ENCODE results near the gene C16orf54.
A peak's percentile ranks its signal among the peaks of the same experiment; 100 is the strongest.
"Not testable (repeated sequence)": the region's sequence is repeated elsewhere in the genome, so short reads cannot be mapped to it uniquely, and the experiment has no call there.

Gene C16orf54, protein sequence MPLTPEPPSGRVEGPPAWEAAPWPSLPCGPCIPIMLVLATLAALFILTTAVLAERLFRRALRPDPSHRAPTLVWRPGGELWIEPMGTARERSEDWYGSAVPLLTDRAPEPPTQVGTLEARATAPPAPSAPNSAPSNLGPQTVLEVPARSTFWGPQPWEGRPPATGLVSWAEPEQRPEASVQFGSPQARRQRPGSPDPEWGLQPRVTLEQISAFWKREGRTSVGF

DNA sequence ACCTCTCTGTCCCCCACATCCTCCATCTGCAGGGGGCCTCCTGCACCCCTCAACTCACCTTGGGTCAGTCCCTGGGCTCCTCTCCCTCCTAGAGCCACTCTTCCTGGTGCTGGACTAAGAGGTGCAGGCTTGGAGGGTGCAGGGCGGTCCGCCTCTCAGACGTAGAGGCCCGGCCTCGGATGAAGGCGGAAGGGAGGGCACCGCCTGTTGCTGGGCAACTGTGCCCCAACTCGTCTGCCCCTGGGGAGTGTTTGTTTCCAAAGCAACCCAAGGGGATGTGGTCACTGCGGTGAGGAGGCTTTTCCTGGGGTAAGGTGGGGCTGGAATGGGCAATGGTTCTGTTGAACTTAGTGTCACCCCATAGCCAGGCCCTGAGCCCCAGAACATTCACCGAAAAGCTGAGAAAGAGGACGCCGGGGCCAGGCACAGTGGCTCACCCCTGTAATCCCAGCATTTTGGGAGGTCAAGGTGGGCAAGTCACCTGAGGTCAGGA is at the start of gene C16orf54:
C16orf54 (minus strand) TSS at position 138 of the 493 bp plus-strand sequence. CDS start 1,039 bp downstream, outside the sequence.
- peak; percentile 59 for DNase-seq (ENCODE audit: low spot score)

DNA sequence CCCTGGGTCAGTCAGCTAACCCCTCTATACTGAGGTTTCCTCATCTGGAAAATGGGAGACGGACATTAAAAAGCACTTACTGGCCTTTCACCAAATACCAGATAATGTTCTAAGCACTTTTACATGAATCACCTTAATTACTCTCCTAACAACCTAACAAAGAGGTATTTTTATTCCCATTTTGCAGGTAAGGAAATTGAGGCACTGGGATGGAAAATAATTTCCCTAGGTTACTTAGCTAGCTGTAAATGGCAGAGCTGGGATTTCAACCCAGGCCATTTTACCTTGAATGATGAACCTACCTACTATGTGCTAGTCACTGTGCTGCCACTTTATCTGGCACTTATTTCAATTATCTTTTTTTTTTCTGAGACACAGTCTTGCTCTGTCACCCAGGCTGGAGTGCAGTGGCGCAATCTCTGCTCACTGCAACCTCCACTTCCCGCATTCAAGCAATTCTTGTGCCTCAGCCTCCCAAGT is 48.5 kb upstream of the C16orf54 start:
- DNase-seq (ENCODE audit: low spot score): no peak

DNA sequence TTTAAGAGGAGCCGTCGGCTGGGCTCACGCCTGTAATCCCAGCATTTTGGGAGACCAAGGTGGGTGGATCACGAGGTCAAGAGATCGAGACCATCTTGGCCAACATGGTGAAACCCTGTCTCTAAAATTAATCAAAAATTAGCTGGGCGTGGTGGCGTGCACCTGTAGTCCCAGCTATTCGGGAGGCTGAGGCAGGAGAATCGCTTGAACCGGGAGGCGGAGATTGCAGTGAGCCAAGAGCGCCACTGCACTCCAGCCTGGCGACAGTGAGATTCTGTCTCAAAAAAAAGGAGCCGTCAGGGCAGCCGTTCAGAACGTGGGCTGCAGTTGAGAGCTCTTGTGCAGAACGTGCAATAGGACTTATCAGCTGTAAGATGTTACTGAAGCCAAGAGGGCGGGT is 47.4 kb upstream of the C16orf54 start:
- DNase-seq (ENCODE audit: low spot score): not testable (repeated sequence)

DNA sequence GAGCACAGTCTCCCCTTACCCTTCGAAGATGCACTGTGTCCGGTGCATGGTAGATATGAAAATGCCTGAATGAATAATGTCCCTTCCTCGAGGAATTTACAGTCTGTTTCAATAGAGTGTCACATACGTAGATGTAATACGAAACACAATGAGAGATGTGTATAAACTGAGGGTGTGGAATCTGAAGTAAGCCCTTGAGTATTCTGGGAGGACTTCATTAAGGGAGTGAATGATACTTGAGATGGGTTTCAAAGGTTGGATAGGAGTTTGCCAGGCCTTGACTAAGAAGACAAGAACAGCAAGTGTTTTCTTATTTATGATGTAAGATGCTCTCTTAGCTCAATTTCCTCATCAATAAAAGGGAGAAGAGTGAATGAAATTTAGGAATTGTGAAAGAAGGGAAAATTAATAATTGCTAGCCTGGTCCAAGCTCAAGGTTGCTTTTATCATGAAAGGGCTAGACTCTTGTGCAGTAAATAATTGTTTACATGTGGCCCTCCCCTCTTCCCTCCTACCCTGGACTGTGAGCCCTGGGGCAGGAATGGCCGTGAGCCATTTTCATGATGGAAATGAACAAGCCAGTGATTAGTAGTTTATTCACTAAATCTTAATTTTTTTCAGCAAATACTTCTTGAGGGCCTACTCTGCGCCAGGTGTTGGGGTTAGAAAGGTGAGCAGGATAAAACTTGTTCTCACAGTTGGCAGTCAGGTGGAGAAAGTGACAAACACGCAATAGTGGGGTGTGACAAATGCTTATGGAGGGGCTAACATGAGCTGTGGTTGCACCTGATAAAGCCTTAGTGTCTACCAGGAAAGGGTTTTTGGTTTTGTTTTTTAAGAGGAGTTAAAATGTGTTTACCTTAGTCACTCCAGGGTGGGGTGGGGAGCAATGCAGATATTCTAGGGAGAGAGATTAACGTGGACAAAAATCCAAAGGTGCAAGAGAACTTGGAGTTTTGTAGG is 46.3 kb upstream of the C16orf54 start:
- no peak for DNase-seq (ENCODE audit: low spot score)

DNA sequence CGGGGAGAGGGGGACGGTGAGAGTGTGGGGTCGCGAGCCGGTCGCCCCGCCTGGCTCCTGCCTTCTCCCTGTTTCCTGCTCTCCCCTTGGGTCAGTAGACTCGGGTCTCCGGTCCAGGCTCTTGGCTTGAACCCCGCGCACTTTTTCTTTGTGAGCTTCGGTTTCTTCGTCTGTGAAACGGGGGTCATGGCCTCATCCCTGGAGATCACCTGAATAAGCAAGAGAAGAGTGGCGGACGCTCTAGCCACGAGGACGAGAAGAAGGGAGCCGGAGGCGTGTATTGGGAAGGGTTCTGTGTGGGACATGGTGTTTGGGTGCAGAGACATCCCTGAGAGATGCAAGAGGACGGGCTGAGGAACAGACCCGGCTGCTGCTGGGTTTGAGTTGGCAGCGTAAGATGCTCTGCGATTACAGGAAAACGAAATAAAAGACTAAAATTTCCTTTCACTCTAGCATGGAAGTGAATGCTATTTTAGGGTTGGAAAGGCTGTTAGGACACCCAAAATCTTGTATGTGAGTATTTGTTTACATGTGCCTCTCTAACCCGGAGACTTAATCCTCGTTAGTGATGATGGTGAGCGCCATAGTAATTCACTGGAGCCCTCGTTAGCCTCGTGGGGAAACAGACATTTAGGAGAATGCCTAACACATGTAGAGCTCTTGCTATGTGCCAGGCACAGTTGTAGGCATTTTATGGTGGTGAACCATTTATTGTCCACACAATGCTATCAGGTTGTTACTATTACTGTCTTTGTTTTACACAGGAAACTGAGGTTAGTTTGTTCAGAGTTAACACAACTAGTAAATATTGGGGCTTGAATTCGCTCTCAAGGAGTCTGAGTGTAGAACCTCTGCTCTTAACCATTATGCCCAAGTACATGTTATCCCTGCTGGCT is 45.4 kb upstream of the C16orf54 start:
- DNase-seq (ENCODE audit: low spot score): no peak

DNA sequence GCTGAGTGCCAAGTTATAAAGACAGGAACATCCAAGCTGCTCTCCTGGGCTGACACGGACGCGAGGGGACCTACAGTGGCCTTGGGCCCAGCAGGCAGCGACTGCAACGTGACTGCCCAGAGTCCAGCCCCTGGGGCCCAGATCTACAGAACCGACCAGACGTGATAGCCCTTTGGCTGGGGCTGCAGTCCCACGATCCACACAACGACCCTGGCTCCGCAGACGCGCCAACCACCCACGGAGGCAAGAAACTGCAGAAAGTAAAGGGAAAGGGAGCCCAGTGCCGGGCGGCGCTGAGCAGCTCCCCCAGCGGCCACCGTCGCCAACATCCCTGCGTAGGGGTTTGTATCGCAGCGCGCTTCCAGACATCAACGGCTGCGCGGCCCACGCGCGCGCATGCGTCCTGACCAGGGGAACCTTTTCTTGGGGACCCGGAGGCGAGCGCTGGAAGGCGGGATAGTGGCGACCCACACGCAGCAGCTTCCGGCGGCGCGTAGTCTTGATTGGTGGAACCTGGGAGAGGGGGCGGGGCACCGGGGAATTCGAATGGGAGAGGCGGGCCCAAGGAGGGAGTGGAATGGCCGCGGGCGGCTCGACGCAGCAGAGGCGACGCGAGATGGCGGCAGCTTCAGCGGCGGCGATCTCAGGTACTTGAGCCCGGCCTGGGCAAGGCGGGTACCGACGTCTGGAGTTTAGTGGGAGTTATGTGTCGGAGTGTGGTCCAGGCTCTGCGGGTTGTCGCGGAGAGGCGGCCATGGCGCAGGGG is 44.6 kb upstream of the C16orf54 start, which contains the start of gene KIF22:
KIF22 (plus strand) TSS at position 569 of the 766 bp plus-strand sequence; CDS start at position 578, 9 bp downstream.
- peak; percentile 98 for DNase-seq (ENCODE audit: low spot score)

DNA sequence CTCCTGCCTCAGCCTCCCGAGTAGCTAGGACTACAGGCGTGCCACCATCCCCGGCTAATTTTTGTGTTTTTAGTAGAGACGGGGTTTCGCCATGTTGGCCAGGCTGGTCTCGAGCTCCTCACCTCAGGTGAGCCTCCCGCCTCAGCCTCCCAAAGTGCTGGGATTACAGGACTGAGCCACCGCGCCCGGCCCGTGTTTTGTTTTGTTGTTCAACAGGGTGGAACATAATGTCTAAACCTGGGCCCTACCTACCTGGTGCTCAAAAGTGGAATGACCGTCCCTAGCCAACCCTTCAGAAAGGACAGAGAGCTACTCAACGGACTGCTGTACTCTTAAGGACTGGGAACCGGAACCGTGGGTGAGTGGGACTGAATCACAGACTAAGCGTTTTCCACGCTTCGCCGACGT is 44.0 kb upstream of the C16orf54 start:
- DNase-seq (ENCODE audit: low spot score): no peak

DNA sequence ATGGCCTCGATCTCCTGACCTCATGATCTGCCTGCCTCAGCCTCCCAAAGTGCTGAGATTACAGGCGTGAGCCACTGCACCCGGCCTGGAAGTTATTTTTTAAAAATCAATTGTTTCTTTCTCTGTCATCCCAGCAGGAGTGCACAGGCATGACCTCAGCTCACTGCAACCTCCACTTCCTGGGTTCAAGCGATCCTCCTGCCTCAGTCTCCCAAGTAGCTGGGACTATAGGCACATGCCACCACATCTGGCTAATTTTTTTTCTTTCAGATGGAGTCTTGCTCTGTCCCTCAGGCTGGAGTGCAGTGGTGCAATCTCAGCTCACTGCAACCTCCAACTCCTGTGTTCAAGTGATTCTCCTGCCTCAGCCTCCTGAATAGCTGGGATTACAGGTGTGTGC is 41.4 kb upstream of the C16orf54 start:
- not testable (repeated sequence) for DNase-seq (ENCODE audit: low spot score)

DNA sequence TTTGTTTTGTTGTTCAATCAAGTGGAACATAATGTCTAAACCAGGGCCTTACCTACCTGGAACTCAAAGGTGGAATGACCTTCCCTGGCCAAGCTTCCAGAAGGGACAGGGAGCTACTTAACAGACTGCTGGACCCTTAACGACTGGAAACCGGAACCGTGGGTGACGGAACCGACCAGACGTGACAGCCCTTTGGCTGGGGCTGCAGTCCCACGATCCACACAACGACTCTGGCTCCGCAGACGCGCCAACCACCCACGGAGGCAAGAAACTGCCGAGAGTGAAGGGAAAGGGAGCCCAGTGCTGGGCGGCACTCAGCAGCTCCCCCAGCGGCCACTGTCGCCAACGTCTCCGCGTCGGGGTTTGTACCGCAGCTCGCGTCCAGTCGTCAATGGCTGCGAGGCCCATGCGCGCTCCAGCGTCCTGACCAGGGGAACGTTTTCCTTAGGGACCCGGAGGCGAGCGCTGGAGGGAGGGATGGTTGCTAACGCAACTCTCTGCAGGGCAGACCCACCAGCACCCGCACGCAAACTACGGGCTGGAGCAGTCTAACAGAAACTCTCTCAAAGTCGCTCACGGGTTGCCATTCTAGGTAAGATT is 39.2 kb upstream of the C16orf54 start:
- DNase-seq (ENCODE audit: low spot score): no peak

DNA sequence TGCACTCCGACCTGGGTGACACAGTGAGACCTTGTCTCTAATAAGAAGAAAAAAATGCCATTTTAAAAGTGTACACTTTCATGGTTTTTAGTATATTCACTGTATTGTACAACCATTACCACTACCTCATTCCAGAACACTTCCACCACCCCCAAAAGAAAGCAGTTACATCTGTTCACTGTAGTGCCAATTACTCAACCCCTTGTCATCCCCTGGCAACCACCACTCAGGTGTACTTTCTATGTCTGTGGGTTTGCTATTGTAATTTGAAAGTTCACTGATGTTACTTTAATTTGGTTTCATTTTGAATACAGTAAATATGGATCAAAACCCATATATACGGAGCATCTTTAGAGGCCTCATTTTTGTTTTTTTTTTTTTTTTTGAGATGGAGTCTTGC is 38.4 kb upstream of the C16orf54 start:
- no peak for DNase-seq (ENCODE audit: low spot score)

DNA sequence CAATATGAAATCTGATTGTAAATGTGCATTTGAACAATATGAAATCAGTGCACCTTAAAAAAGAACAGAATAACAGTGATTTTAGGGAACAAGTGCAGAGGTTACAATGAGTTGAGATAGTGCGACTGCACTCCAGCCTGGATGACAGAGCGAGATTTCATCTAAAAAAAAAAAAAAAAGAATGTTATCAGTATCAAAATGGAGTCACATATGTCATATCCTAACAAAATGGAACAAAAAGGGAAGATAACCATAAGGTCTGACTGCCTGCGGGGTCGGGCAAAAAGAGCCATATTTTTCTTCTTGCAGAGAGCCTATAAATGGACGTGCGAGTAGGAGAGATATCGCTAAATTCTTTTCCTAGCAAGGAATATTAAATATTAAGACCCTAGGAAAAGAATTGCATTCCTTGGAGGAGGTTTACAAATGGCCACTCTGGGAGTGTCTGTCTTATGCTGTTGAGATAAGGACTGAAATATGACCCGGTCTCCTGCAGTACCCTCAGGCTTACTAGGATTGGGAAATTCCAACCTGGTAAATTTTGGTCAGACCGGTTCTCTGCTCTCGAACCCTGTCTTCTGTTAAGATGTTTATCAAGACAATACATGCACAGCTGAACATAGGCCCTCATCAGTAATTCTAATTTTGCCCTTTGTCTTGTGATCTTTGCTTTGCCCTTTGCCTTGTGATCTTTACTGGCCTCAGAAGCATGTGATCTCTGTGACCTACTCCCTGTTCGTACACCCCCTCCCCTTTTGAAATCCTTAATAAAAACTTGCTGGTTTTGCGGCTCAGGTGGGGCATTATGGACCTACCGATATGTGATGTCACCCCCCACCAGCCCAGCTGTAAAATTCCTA is 37.5 kb upstream of the C16orf54 start:
- DNase-seq (ENCODE audit: low spot score): not testable (repeated sequence)

DNA sequence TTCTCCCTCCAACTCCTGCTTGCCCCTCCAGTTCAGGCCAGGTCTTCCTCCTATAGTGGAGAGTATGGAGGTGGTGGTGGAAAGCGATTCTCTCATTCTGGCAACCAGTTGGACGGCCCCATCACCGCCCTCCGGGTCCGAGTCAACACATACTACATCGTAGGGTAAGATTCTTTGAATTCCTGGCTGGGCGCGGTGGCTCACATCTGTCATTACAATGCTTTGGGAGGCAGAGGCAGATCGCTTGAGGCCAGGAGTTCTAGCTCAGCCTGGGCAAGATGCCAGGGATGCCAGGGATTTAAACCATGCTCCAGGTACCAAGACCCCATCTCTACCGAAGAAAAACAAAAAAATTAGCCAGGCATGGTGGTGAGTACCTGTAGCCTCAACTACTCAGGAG is 33.7 kb upstream of the C16orf54 start:
- DNase-seq (ENCODE audit: low spot score): no peak

DNA sequence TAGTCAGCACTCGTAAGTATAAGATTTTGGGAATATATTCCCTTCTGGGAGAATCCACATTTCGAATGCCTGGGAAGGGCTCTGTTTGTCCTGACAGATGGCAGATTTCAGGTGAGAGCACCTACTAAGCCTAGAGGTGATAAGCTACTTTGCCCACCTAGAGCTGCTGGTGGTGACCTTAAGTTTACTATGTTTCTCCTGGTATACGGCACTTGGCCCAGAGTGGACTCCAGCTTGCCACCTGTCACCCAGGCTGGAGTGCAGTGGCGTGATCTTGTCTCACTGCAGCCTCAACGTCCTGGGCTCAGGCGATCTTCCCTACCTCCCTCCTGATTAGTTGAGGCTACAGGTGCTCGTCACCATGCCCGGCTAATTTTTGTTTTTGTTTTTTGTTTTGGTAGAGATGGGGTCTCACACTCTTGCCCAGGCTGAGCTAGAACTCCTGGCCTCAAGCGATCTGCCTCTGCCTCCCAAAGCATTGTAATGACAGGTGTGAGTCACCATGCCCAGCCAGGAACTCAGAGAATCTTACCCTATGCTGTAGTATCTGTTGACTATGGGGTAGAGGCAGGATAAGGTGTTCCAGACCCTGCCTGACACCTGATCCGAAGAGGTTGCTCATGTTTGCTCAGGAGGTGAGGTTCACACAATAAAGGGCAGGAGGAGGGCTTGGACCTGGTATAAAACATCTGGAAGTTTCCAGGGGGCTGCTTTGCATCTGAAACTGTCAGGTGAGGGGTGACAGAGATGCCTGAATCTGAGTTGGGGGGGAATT is 32.0 kb upstream of the C16orf54 start, which contains the start of gene ZG16:
ZG16 (plus strand) TSS at position 681 of the 775 bp plus-strand sequence. CDS start 1,011 bp downstream, outside the sequence.
- DNase-seq (ENCODE audit: low spot score): no peak

DNA sequence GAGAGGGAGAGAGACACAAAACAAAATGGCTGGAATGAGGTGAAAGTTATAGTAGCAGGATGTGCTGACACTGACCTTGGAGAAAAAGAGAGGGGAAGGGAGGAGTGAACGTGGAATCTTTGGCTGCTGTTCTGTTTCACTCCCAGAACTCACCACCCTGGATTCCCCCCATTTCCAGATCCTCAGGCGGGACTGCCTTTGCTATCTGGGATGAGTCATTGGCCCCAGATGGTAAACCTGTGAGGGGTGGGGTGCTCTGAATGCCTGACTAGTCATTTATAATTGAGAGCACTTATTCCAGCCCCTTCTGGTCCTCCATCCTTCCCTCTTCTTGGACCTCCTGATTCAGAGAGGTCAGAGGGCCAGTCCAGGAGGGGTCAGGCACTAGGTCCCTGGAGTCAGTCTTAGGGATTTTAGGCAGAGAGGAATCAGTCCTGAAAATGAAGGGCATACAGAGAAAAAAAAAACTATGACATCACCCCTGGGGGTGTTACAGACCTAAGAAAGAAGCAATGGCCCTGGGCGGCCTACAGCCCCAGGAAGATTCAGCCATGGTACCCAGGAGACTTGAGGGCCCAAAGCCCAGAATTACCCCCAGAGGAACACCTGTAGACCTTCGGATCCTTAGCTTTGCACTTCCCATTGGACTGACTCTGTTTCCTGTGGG is 30.1 kb upstream of the C16orf54 start:
- DNase-seq (ENCODE audit: low spot score): no peak

DNA sequence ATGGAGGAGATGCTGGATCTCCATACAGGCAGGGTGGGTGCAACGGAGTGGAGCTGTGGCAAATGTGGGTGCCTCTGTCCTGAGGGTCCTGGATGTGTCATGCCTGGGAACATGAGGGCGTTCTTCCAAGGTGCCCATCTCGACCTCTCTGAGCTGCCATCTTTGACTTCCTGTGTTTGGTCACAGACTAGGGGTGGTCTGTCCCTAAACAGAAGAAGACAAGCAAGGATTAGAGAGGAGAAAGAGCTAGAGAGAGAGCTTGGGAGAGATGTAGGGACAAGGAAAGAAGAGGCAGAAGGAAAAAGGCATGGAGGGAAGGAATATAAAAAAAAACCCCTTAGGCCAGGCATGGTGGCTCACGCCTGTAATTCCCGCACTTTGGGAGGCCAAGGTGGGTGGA is 28.9 kb upstream of the C16orf54 start:
- no peak for DNase-seq (ENCODE audit: low spot score)

DNA sequence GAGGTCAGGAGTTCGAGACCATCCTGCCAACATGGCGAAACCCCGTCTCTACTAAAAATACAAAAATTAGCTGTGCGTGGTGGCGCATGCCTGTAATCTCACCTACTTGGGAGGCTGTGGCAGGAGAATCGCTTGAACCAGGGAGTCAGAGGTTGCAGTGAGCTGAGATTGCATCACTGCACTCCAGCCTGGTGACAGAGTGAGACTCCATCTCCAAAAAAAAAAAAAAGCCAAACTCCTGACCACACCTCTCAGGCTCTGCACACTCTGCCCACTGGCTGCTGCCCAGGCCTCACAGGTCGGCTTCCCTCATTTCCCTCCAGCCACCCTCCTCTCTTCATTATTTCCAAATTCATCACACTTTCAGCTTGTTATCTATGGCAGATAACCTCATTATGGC is 26.5 kb upstream of the C16orf54 start:
- not testable (repeated sequence) for DNase-seq (ENCODE audit: low spot score)

DNA sequence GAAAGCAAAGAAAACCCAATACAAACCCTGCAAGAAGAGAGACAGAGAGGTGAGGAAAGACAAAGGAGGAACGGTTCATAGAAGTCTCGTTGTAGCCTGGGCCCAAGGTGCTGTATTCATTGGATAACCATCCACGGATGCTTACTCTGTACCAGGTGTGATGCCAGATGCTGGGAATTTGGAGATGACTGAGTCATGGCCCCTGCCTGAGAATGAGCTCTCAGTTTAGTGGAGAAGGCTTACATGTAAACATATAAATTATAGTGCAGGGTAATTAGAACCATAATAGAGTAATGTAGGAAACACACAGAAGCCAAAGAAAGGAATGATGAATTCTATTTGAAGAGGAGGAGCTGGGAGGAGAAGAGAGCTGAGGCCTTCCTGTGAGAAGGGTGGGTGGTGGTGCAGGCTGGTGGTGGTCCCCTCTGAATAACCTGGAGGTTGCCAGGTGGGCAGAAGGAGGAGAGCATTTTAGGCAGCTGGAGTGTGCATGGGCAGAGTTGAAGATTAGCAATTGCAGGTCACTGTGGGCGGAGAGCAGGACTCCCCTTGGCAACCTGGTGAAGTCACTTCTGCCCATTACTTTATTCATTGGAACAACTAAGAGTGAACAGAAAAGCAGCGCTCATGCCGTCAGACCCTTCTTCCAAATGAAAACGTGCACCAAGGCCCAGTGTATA is 24.6 kb upstream of the C16orf54 start:
- no peak for DNase-seq (ENCODE audit: low spot score)
